C4-2B (cell line): ENCODE results near the gene SYNE2.

Experiments used
- H3K27ac ChIP-seq: fragments of 450-650 bp; 2 replicates; pipeline ENCODE4 v1.5.1; 2017
- ZFX ChIP-seq: fragments of 450-650 bp; IDR thresholded peaks from 2 replicates; pipeline ENCODE4 v1.6.1; 2017
- TF ChIP-seq, protein P1 (sequence below): fragments of 450-650 bp; conservative IDR thresholded peaks from 2 replicates; pipeline ENCODE4 v1.5.1; 2017; ENCODE audit warnings: mild to moderate bottlenecking

SYNE2 gene

GRCh38 chr14:63992858-63993257 lies 140.1 kb downstream of the SYNE2 start:
- H3K27ac ChIP-seq = no peak overlapping the region
- TF ChIP-seq ZFX = no peak
- TF ChIP-seq, protein P1, sequence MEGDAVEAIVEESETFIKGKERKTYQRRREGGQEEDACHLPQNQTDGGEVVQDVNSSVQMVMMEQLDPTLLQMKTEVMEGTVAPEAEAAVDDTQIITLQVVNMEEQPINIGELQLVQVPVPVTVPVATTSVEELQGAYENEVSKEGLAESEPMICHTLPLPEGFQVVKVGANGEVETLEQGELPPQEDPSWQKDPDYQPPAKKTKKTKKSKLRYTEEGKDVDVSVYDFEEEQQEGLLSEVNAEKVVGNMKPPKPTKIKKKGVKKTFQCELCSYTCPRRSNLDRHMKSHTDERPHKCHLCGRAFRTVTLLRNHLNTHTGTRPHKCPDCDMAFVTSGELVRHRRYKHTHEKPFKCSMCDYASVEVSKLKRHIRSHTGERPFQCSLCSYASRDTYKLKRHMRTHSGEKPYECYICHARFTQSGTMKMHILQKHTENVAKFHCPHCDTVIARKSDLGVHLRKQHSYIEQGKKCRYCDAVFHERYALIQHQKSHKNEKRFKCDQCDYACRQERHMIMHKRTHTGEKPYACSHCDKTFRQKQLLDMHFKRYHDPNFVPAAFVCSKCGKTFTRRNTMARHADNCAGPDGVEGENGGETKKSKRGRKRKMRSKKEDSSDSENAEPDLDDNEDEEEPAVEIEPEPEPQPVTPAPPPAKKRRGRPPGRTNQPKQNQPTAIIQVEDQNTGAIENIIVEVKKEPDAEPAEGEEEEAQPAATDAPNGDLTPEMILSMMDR = no peak

- TF ChIP-seq, protein P1 = peak; percentile 30
- no peak for TF ChIP-seq ZFX
- no peak overlapping the region for H3K27ac ChIP-seq
Measured at GRCh38 chr14:63993992-63994391, 141.2 kb downstream of the SYNE2 start.

GRCh38 chr14:63995285-63995684 lies 142.5 kb downstream of the SYNE2 start:
- H3K27ac ChIP-seq = no peak overlapping the region

GRCh38 chr14:63996016-63996415 lies 143.2 kb downstream of the SYNE2 start:
- no peak overlapping the region for H3K27ac ChIP-seq
- TF ChIP-seq, protein P1 = no peak
- no peak for TF ChIP-seq ZFX

More at GRCh38 chr14:63995285-63995684, 142.5 kb downstream of the SYNE2 start:
- TF ChIP-seq, protein P1 = no peak
- TF ChIP-seq ZFX = no peak

DNA sequence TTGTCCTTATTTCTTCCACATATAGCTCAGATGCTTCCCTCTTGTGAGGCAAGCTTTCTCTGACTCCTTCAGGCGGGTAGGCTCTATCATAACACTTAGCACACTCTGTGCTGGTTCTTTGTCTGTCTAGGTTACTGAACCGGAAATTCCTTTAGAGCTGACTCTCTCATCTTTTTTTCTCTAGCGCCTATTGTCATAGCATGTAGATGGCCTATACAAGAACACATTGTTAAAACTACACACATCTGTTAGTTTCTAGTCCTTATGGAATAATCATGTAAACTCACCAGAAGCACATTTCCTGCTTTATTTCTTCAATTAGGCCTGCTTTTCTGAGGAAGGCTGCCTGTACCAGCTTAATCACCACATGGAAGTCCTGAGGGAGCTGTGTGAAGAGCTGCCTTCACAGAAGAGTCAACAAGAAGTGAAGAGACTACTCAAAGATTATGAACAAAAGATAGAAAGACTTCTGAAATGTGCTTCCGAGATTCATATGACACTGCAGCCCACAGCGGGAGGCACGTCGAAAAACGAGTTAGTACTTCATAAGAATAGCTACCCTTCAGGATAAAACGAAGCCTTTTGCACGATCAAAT lies 143.9 kb downstream of the SYNE2 start:
- H3K27ac ChIP-seq = no peak overlapping the region
- TF ChIP-seq ZFX = no peak
- TF ChIP-seq, protein P1 = no peak

GRCh38 chr14:64000749-64001148 lies 147.9 kb downstream of the SYNE2 start:
- no peak for TF ChIP-seq ZFX
- TF ChIP-seq, protein P1 = no peak
- no peak overlapping the region for H3K27ac ChIP-seq

- H3K27ac ChIP-seq = no peak overlapping the region
- TF ChIP-seq, protein P1 = no peak
- no peak for TF ChIP-seq ZFX
Measured at GRCh38 chr14:64005822-64006221, 153.0 kb downstream of the SYNE2 start.
